RPMI8226 (cell line): ENCODE data around the gene CTPS2.
A peak's percentile ranks its signal among the peaks of the same experiment; 100 is the strongest.
"Not testable (repeated sequence)": the region's sequence is repeated elsewhere in the genome, so short reads cannot be mapped to it uniquely, and the experiment has no call there.

Source experiments
- DNase-seq: peaks from one replicate; pipeline ENCODE4 v3.0.0-alpha.2; 2015

CTPS2 gene

GRCh38 chrX:16712548-16713155, at the start of gene CTPS2:
Gene CTPS2, minus strand, starts transcription at chrX:16712669. Its CDS starts 9,767 bp downstream, at chrX:16702902.
- peak; percentile 61 for DNase-seq

- DNase-seq = not testable (repeated sequence)
Observed at GRCh38 chrX:16761500-16761899, 49.0 kb upstream of the CTPS2 start.

GRCh38 chrX:16756724-16757123, 44.3 kb upstream of the CTPS2 start:
- no peak for DNase-seq

GRCh38 chrX:16754019-16754418, 41.5 kb upstream of the CTPS2 start:
- no peak for DNase-seq

DNA sequence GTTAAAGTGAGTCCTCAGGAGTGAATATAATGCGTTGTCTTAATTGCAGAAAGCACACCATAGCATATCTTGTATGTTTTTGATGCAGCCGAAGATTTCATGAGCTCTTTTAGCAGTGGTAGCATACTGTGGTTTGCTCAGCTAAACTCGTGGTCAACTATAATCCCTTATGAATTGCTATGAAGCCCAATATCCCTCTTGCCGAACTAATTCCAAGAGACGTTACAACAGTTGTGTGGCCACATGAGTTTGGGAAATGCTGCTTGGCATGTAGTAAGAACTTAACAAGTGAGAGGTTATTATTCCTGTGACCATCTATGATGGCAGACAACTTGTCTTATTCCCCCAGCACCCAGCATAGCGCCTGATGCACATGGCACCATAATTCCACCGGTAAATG, 37.7 kb upstream of the CTPS2 start:
- DNase-seq = no peak

DNA sequence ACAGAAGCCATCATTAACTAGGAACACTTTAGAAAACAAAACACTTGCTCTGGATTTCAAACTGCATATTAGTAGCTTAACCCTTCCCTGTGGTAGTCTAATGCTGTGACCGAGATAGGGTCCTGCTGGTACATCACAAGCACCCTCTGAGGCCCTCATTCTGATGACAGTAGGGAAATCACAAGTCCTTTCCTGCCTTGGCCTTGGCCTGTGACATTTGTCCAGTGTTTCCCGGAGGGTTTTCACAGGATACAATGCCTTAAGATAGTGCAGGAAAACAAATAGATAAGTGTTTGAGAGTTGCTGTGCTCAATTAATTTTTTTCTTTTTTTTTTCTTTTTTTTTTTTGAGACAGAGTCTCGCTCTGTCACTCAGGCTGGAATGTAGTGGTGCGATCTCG, 36.0 kb upstream of the CTPS2 start:
- no peak for DNase-seq

DNA sequence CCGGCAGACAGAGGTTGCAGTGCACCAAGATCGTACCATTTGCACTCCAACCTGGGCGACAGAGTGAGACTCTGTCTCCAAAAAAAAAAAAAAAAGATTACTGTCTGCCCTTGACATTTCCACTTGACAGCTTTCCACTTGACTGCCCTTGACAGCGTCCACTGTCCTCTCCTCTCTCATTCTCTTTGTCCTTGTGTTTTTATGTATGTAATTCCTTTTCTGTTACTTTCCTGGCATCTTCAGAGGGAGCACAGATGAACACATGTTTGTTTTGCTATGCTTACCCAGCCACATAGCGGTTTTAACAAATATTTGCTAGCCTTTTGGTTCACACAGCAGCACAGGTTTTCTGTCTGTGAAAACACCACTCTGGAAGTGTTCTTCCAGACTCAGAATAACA, 33.2 kb upstream of the CTPS2 start:
- DNase-seq = no peak

DNA sequence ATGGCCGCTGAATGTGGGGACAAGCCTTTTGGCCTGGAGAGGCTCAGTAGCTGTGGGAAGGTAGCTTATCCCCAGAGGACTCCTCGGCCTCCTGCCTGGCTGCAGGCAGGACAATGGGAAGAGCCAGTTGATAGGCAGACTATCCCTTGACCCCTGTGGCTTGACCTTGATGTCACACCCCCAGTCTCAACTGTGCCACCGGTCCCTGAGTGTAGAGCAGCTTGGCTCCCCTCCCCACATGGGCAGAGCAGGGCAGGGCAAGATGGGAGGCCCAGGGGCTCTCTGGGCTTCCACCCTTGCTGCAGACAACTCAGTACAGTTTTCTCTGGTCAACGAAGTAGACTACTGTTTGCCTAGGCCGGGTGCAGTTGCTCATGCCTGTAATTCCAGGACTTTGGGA, 32.6 kb upstream of the CTPS2 start:
- no peak for DNase-seq

- no peak for DNase-seq
Observed at GRCh38 chrX:16743604-16744325, 31.3 kb upstream of the CTPS2 start.

GRCh38 chrX:16739574-16739973, 27.1 kb upstream of the CTPS2 start:
- no peak for DNase-seq

GRCh38 chrX:16737024-16737423, 24.6 kb upstream of the CTPS2 start:
- no peak for DNase-seq

DNA sequence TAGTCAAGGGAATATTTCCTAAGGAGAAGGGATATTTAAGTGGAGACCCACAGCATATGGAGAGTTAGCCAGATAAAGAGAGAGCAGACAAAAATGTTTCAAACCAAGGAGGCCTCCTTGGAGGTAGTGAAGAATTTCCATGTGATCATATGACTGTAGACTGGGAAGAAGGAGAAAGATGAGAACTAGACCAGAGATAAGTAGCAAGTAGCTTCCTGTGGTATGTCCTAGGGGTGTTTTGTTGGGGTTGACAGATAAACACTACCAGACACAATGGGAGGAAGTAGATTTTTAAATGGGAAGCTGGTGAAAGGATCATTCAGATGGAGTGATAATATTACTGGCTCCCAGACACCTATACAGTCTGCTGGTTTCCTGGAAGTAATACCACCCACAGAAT, 20.5 kb upstream of the CTPS2 start:
- no peak for DNase-seq

DNA sequence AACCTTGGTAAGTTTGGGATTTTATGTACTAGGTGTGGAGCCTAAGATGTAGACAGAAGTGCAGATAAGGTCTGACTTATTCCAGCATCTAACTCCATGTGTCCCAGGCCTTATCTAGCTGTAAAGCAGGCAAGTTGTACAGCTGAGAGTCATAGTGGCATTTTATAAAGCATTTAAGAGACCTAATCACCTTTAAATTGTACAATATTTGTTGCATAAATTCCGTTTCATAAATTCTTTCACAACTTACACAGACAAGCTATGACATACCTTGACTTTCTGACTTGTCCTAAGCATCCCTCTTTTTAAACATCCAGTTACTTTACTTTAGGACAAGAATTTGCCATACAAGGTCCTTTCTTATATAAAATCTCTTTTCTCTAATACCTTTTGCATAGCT, 18.0 kb upstream of the CTPS2 start:
- no peak for DNase-seq

DNA sequence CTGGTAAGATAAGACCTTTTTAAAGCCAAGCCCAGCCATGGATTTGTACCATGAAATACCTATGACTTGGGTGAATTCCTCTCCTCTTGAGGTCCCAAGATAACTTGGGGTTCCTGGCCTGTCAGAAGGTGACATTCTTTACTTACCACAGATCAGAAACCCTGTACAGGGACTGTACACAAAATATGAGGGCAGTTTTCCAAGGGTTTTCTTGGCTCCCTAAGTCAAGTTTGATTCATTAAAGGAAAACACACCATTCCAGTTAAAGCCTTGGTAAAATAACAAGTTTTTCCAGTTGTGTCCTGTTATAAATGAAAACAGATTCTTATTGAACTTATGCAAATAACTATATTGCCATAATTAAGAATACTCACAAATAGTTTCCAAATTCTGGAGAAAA, 15.2 kb upstream of the CTPS2 start:
- no peak for DNase-seq

- not testable (repeated sequence) for DNase-seq
Observed at GRCh38 chrX:16726347-16726988, 14.0 kb upstream of the CTPS2 start.

DNA sequence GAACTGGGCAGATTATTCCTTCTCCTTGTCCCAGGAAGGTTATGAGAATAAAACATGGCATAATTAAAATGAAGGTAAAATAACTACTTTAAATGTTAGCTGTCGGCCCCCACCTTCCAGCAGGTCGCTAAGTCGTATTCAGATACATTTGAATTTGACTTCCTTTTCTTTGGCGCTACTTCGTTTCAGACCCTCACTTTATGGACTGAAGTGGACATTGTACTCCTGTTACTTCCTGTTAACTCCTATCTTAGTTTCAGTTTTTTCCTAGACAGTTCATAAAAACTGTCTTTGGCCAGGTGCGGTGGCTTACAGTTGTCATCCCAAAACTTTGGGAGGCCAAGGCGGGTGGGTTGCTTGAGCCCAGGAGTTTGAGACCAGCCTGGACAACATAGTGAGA, 12.6 kb upstream of the CTPS2 start:
- no peak for DNase-seq

DNA sequence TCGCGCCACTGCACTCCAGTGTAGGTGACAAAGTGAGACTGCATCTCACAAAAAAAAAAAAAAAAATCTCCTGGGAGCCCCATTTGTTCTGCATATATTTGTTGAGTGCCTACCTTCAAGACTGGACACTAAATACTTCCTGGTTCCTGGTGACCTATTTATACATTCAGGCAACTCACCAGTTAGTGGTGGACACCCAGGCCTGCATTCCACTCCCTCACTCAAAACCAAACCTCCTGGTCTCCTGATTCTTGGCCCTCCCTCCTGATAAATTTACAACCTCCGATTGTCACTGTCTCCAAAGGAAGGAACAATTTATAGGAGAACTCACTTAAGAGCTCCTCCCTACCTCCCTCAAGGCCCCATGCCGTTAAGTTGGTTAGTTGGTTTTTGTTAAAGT, 10.0 kb upstream of the CTPS2 start:
- DNase-seq = no peak

DNA sequence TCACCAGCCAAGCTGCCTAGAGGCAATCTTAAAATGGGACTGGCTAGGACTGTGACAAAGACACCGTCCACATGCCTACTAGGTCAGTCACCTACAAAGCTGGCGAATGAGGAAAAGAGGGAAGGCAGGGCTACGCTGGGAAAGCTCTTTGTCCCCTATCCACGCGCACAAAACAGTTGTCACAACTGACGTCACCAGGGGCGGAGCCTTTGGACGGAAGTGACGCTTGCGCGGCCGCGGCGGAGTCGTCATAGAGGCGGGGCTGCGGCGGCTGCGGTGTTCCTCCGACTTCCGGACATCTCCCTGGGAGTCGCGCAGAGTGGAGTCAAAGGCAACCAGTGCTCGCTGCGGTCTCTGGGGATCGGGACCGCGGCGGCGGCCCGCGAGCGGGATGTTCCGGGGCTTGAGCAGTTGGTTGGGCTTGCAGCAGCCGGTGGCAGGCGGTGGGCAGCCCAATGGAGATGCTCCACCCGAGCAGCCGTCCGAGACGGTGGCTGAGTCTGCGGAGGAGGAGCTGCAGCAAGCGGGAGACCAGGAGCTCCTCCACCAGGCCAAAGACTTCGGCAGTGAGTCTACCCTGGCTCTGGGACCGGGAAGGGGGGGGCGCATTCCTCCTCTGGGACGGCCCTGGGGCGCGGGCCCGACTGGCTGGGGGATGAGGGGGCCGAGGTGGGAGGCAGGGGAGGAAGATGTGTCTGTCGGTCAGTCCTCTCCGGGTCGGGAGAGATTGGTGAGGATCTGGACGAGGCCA, 7.0 kb upstream of the CTPS2 start, which contains the start of gene SYAP1:
Gene SYAP1 (plus strand): TSS at position 279 of the 751 bp plus-strand sequence. CDS start 113 bp downstream, at position 392.
- peak; percentile 95 for DNase-seq

DNA sequence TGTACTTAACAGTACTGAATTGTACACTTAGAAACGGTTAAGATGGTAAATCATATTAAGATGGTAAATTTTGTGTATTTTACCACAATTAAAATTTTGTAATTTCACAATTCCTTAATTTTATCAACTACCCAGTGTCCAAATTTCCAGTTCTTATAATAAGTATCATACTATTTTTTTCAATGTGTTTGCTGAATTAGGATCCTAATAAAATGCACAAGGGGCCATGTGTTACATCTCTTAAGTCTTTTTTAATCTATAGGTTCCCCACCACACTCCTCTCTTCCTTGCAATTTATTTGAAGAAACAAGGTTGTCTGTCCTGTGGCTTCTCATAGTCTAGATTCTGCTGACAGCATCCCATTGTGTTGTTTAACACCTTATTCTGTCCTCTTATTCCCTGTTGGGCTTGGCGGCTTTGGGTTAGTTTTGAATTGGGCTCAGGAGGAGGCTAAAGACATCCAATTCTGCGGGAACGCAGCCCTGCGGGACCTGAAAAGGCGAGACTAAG, 6.4 kb upstream of the CTPS2 start:
- DNase-seq = no peak

DNA sequence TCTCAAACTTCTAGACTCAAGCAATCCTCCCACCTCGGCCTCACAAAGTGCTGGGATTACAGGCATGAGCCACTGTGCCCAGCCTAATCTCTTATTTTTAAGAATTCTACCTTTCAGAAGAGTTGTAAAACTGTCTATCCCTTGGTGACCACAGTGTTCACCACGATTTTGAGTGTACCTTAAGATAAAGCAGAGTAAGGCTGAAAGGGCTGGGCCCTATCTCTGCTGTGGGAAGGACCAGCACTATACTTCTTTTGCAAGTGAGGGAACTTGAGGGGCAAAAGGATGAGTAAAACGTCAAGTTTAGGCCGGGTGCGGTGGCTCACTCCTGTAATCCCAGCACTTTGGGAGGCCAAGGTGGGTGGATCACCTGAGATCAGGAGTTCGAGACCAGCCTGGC, 4.0 kb upstream of the CTPS2 start:
- DNase-seq = not testable (repeated sequence)

GRCh38 chrX:16715638-16716037, 3.2 kb upstream of the CTPS2 start:
- not testable (repeated sequence) for DNase-seq

DNA sequence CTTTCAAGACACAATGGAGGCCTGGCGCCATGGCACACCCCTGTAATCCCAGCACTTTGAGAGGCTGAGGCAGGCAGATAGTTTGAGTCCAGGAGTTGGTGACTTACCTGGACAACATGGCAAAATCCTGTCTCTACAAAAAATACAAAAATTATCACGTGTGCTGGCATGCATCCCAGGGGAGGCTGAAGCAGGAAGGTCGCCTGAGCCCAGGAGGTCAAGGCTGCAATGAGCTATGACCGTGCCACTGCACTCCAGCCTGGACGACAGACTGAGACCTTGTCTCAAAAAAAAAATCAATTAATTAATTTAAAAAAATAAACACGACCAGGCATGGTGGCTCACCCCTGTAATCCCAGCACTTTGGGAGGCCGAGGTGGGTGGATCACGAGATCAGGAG, 2.0 kb upstream of the CTPS2 start:
- DNase-seq = no peak

DNA sequence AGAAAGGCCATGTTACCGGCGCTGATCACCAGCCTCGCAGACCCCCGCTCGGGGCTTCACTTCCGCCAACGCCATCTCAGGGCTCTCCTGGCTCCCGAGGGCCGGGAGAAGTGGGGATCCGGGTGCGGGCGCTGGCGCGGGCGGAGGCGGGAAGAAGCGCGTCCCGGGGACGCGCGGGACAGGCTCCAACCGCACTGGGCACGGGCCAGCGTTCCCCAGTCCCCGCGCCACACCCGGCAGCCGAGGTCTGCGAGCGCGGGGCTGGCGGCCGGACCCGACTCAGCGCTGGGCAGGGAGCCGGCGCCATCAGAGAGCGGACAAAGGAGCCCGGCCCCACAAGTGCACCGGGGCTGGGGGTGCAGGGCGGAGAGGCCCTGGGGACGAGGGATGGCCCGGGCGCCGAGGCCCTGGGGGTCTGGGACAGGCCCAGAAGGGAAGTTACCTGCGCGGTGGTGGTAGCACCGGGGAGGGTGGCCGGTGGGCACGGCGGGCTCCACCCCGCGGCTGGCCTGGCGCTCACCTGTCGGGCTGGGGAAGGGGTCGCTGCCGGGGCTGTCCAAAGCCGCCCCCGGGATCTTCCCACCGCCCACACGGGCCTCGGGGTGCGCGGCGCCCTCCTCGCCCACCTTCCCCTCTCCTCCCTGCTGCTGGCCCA, 449 bp downstream of the CTPS2 start:
- DNase-seq = no peak
